Activated CD4-positive, alpha-beta T cell treated with anti-CD3 and anti-CD28 coated beads for 36 hours (primary cell): ENCODE results near the gene STK39. TPM values are rescaled to one million over a fixed set of nuclear protein-coding genes. Genes with fewer than 3 reads are reported as not detected.

Source experiments
- ATAC-seq: fragments of 200-7000 bp; cut with Tn5 transposase; one replicate; pipeline ENCODE4 v1.10.0; 2021; ENCODE audit warnings: mild to moderate bottlenecking, moderate library complexity
- CTCF ChIA-PET: fragments of 350-600 bp; sonication (Branson Sonifier 250); formaldehyde crosslinking; loops from one replicate; lab custom pipeline; 2021; ENCODE audit warnings: antibody characterized with exemption; lab: Charles Lee
- POLR2A ChIA-PET: fragments of 350-600 bp; sonication (Branson Sonifier 250); formaldehyde crosslinking; loops from one replicate; lab custom pipeline; 2021; ENCODE audit warnings: antibody characterized with exemption, inconsistent platforms; lab: Charles Lee
- DNase-seq: peaks from one replicate; pipeline ENCODE4 v3.0.0-alpha.2; 2020
- H3K27ac Mint-ChIP-seq: one replicate; pipeline ENCODE4 v1.8.0; 2021; ENCODE audit warnings: mixed read lengths
- H3K27me3 Mint-ChIP-seq: one replicate; pipeline ENCODE4 v1.8.0; 2021; ENCODE audit warnings: mixed read lengths
- H3K36me3 Mint-ChIP-seq: one replicate; pipeline ENCODE4 v1.8.0; 2021; ENCODE audit warnings: low read depth, mixed read lengths
- H3K4me1 Mint-ChIP-seq: one replicate; pipeline ENCODE4 v1.8.0; 2021; ENCODE audit warnings: mixed read lengths
- H3K4me3 Mint-ChIP-seq: one replicate; pipeline ENCODE4 v1.8.0; 2021; ENCODE audit warnings: mild to moderate bottlenecking, moderate library complexity, mixed read lengths
- H3K9me3 Mint-ChIP-seq: one replicate; pipeline ENCODE4 v1.8.0; 2021; ENCODE audit warnings: low read depth, mixed read lengths
- intact Hi-C, 2 experiments: fragments of 100-400 bp; cut with DNase I in 1 of 2; cut with micrococcal nuclease in 1 of 2; formaldehyde crosslinking; loops; one replicate each; pipeline versions ENCODE4 v1.14.2 to v1.15.1; 2022 to 2024; cut with DNase I, micrococcal nuclease
- total RNA-seq, 2 experiments: library from RNA; stranded (reverse); gene quantifications; one replicate each; pipeline ENCODE4 v1.2.3, GENCODE V29; 2021

STK39 gene
- total RNA-seq, 2 experiments from 2014 or later: 42.1 to 44.5 TPM

DNA sequence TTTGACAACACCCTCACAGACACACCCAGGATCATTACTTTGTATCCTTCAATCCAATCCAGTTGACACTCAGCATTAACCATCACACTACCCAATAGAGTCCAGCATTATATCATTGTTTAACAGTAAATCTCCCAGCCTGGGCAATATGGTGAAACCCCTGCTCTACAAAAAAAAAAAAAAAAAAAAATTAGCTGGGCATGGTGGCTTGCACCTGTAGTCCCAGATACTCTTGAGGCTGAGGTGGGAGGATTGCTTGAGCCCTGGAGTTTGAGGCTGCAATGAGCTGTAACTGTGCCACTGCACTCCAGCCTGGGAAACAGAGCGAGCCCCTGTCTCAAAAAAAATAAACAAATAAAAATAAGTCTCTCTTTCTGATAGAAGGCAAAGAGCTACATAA is 304.0 kb downstream of the STK39 start:
- no peaks in the 10 kb centered on the region for H3K9me3 Mint-ChIP-seq
- peaks cover 6% of the 10 kb centered on the region for H3K27me3 Mint-ChIP-seq
- intact Hi-C loops: no loop called here
- ChIA-PET POLR2A (no interaction called here), CTCF (no interaction called here)
- no peaks in the 10 kb centered on the region for H3K4me1 Mint-ChIP-seq
- no peak overlapping the region for H3K4me3 Mint-ChIP-seq
- ATAC-seq (no peak), DNase-seq (no peak)
- no peak overlapping the region for H3K27ac Mint-ChIP-seq
- no peaks in the 10 kb centered on the region for H3K36me3 Mint-ChIP-seq

DNA sequence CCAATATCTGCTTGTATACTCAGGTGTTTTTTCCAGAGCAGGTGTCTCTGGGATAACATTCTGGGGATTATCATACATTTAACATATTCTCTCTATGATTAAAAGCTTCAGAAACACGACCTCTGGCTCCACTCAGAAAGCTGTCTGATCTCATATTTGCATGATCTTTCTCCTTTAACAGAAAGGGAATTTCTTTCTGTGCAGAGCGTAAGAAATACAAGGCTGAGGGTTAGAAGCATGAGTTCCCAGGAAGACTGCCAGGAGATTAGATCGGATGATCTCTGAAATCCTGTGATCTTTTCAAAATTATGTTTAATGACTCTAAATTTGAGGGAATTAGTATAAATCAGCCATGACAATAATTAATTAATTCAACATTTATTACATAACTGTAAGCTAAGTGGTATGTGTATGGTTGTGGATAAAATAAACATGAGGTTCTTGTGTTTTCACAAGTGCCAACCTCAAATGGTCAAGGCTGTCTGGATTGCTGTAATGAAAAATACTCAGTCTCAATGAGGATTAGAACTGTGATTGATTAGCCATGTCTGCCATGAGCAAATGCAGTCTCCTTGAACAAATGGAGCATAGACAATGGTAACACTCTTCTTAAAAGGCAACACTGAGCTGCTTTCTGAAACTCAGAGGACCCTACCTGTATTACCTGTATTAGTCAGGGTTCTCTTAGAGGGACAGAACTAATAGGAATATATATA is 304.9 kb downstream of the STK39 start:
- H3K27me3 Mint-ChIP-seq: peaks cover 6% of the 10 kb centered on the region

DNA sequence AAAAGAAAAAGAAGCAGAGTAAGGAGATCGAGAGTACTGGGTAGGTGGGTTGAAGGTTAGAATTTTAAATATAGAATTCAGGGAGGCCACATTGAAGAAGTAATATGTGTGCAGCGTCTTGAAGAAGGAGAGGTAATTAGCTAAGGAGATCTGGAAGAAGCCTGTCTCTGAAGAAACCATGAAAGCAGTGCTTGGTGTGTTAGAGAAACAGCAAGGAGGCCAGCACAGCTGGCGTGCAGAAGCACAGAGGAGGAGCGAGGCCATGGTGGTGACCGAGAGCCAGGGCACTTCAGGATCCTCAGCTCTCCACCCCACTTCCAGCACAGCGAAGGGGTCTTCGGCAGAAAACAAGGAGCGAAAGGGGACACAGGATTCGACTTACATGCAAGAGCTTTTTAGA is 305.8 kb downstream of the STK39 start:
- peaks cover 6% of the 10 kb centered on the region for H3K27me3 Mint-ChIP-seq
- H3K36me3 Mint-ChIP-seq: no peaks in the 10 kb centered on the region
- intact Hi-C loops: no loop called here
- ChIA-PET POLR2A (no interaction called here), CTCF (no interaction called here)
- no peak overlapping the region for H3K27ac Mint-ChIP-seq
- H3K9me3 Mint-ChIP-seq: no peaks in the 10 kb centered on the region
- no peaks in the 10 kb centered on the region for H3K4me1 Mint-ChIP-seq
- DNase-seq (no peak), ATAC-seq (no peak)
- H3K4me3 Mint-ChIP-seq: no peak overlapping the region

More for the DNA sequence above, 304.9 kb downstream of the STK39 start:
- Mint-ChIP-seq H3K9me3 (no peaks in the 10 kb centered on the region), H3K36me3 (no peaks in the 10 kb centered on the region), H3K4me1 (no peaks in the 10 kb centered on the region), H3K27ac (no peak overlapping the region), H3K4me3 (no peak overlapping the region)
- ATAC-seq: no peak
- ChIA-PET CTCF (no interaction called here), POLR2A (no interaction called here)
- intact Hi-C loops: no loop called here
- DNase-seq: no peak

DNA sequence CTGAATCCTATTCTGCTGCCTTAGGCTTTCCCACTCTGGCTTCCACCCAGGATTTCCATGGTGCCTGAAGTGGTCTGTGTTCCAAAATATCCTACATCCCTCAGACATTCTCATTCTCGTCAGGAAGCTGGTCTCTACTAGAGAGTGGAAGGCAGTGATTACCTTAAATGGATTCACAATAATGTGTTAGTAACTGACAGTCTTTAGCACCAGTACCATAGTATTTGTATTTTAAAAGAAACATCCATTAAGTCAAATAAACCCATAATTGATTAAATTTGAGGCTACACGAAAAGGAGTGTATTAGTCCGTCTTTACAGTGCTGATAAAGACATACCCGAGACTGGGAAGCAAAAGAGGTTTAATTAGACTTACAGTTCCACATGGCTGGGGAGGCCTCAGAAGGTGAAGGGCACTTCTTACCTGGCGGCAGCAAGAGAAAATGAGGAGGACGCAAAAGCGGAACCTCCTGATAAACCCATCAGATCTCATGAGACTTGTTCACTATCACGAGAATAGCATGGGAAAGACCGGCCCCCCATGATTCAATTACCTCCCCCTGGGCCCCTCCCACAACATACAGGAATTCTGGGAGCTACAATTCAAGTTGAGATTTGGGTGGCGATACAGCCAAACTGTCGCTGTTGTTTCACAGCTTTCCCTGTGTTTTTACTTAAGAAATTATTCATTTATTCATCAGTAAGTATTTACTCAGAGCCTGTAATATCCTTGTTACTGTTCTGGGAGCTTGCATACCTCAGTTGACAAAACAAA is 306.5 kb downstream of the STK39 start:
- ChIA-PET POLR2A (no interaction called here), CTCF (interaction anchor here (0.7 kb wide), 1 partner anchor 178 kb away, joined by 3 read pairs; no protein-coding TSS in a partner anchor)
- intact Hi-C loops: no loop called here
- ATAC-seq: no peak
- no peaks in the 10 kb centered on the region for H3K36me3 Mint-ChIP-seq
- H3K4me1 Mint-ChIP-seq: no peaks in the 10 kb centered on the region
- H3K4me3 Mint-ChIP-seq: no peak overlapping the region
- peaks cover 6% of the 10 kb centered on the region for H3K27me3 Mint-ChIP-seq
- no peak for DNase-seq
- no peaks in the 10 kb centered on the region for H3K9me3 Mint-ChIP-seq
- H3K27ac Mint-ChIP-seq: no peak overlapping the region

DNA sequence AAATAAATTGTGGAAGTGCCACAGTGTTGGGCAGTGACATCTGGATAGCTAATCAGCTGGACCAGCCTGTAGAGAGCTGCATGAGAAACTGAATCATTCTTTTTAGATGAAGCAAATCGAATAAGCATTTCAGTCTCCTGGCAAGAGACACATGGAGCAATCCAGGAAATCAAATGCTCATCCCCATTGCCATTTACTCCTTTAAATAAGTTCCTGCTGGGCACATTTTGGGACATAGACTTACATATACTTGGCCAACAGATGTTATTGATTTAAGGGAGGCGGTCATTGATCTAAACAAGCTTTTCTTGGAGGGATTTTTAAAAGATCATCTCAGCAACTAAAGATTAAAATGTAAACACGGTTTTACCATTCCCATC is 307.1 kb downstream of the STK39 start:
- peaks cover 6% of the 10 kb centered on the region for H3K27me3 Mint-ChIP-seq
- ChIA-PET CTCF (interaction anchor here (0.7 kb wide), 1 partner anchor 178 kb away, joined by 3 read pairs; no protein-coding TSS in a partner anchor), POLR2A (no interaction called here)
- DNase-seq (no peak), ATAC-seq (no peak)
- H3K36me3 Mint-ChIP-seq: no peaks in the 10 kb centered on the region
- no peak overlapping the region for H3K4me3 Mint-ChIP-seq
- H3K4me1 Mint-ChIP-seq: no peaks in the 10 kb centered on the region
- H3K27ac Mint-ChIP-seq: no peak overlapping the region
- peaks cover 2% of the 10 kb centered on the region for H3K9me3 Mint-ChIP-seq
- intact Hi-C loops: no loop called here

DNA sequence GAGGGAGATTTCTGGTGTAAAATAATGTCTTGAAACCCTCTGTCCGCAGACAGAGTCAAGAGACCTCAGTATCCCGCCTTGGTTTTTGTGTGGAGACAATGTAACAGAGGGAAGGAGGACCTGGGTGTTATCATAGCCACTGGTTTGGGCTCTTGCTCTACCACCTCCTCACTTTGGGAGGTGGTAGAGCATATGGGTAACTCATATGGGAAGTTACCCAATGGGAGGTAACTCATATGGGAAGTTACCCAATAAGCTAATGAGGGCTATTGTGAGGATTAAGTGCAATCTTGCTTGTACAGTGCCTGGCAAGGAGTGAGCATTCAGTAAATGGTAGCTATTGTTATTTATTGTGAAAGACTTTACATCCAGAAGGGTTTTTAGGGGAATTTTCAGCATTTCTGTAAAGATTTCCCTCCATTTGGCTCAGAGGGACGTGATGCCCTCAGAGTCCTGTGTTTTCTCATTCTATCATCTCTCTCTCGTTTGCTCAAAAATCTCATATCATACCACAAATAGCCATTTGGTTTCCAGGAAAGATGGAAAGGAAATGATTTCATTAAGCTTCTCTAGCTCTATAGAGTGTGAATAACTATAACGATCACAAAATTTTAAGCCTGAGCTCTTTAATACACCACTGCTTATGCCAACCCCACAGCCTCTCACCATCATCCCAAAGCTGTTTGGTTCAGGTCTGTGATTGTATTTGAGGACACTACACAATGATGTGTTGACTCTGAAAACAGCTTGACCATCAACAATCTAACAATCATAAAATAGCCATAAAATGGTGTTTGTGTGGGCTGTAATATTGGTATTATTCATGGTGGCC is 307.7 kb downstream of the STK39 start:
- ChIA-PET CTCF (interaction anchor here (1.1 kb wide), 1 partner anchor 180 kb away, joined by 3 read pairs; no protein-coding TSS in a partner anchor), POLR2A (no interaction called here)
- no peak overlapping the region for H3K27ac Mint-ChIP-seq
- intact Hi-C loops: no loop called here
- peaks cover 2% of the 10 kb centered on the region for H3K9me3 Mint-ChIP-seq
- H3K36me3 Mint-ChIP-seq: no peaks in the 10 kb centered on the region
- no peaks in the 10 kb centered on the region for H3K4me1 Mint-ChIP-seq
- DNase-seq (no peak), ATAC-seq (no peak)
- H3K27me3 Mint-ChIP-seq: peaks cover 6% of the 10 kb centered on the region
- H3K4me3 Mint-ChIP-seq: no peak overlapping the region

DNA sequence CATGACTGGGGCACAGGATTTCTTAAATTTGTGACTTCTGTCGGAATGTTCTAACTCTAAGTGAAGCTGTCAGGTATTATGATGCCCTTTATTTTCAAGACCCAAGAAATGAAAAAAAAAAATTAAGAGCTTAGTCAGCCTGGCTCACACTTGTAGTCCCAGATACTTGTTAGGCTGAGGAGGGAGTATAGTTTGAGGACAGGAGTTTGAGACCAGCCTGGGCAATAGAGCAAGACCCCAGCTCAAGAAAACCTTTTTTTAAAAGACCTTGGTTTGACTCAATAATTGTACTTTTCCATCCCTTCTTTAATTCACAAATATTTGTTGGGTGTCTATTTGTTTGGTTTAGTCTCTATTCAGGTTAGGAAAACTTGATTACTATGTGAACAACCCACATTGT is 310.0 kb downstream of the STK39 start:
- intact Hi-C loops: no loop called here
- no peak for DNase-seq
- CTCF ChIA-PET: interaction anchor here (0.6 kb wide), 1 partner anchor 443 kb away, joined by 3 read pairs; no protein-coding TSS in a partner anchor
- Mint-ChIP-seq H3K4me1 (no peaks in the 10 kb centered on the region), H3K4me3 (no peak overlapping the region), H3K27me3 (peaks cover 6% of the 10 kb centered on the region), H3K27ac (no peak overlapping the region), H3K9me3 (peaks cover 2% of the 10 kb centered on the region), H3K36me3 (no peaks in the 10 kb centered on the region)
- POLR2A ChIA-PET: interaction anchor here (0.6 kb wide), 1 partner anchor 52 kb away, joined by 3 read pairs; no protein-coding TSS in a partner anchor
- ATAC-seq: no peak

DNA sequence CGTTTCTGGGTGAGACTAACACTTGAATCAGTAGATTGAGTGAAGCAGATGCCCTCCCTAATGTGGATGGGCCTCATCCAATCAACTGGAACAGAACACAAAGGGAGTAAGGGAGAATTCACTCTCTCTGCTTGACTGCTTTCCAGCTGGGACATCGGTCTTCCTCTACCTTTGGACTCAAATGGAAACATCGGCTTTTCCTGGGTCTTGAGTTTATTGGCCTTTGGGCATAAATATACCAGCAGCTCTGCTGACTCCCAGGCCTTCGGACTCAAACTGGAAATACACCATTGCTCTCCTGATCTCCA is 311.6 kb downstream of the STK39 start:
- Mint-ChIP-seq H3K9me3 (peaks cover 2% of the 10 kb centered on the region), H3K36me3 (no peaks in the 10 kb centered on the region), H3K27me3 (peaks cover 6% of the 10 kb centered on the region), H3K4me3 (no peak overlapping the region), H3K4me1 (no peaks in the 10 kb centered on the region), H3K27ac (no peak overlapping the region)
- no peak for ATAC-seq
- no peak for DNase-seq
- intact Hi-C loops: no loop called here
- ChIA-PET CTCF (no interaction called here), POLR2A (no interaction called here)

DNA sequence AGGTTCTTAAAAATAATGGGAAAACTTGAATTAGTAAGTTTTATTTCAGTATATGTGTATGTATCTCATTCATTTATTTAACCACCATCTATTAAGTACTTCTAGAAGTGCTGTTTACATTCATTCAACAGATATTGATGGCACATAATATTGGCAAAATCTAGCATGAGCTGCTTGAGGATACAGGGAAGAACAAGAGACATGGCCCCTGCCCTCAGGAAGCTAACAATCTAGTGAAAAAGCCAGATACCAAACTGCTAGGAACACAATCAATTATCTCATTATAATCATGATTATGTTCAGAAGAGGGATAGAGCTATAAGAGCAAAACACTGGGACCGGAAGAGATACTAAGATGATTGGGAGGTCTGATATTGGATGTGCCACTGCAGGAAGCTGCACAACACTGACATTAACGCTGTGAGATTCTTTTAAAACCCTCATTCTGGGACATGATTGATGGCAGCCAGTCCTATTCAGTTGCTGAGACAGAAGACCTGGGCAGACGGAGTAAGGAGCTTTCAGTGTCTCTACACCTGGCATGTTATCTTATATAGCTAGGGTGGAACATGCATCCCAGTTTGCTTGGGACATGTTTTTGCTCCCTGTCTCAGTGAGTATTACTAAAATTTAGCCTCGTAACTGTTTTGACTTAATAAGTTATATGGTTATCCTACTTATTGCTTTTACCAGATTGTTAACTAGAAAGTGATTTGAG is 314.1 kb downstream of the STK39 start:
- Mint-ChIP-seq H3K27me3 (peaks cover 3% of the 10 kb centered on the region), H3K4me1 (no peaks in the 10 kb centered on the region), H3K4me3 (no peak overlapping the region), H3K27ac (no peak overlapping the region), H3K36me3 (no peaks in the 10 kb centered on the region), H3K9me3 (peaks cover 2% of the 10 kb centered on the region)
- POLR2A ChIA-PET: interaction anchor here (0.6 kb wide), 1 partner anchor 664 kb away, joined by 4 read pairs; no protein-coding TSS in a partner anchor
- intact Hi-C loops: no loop called here
- CTCF ChIA-PET: no interaction called here
- DNase-seq (no peak), ATAC-seq (no peak)

DNA sequence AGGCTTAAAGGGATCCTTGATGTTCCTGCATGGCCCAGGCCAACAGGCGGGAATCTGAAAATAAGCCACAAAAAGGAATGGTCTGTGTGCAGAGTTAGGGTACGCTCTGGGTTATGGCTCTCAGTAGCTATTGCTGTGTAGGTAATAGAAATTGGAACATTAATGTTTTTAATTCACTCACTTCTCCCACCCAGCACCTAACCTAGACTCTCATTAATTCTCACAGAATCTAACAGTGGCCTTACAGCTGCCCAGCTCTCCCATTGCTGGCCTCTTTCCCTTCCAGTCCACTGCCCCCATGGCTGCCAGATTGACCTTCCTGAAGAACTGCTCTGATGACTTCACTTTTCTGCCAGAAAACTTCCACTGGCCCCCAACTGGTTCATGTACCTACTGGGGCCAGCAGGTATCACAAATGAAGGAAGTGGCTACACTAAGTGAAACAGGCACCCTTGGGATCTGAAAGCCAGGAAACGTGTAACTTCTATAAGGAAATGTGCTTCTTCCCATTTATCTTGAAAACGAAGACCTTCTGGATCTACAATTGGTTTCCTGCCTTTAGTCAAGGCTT is 315.2 kb downstream of the STK39 start:
- no peak for DNase-seq
- intact Hi-C loops: no loop called here
- Mint-ChIP-seq H3K36me3 (no peaks in the 10 kb centered on the region), H3K27me3 (peaks cover 3% of the 10 kb centered on the region), H3K27ac (no peak overlapping the region), H3K4me1 (no peaks in the 10 kb centered on the region), H3K4me3 (no peak overlapping the region), H3K9me3 (peaks cover 2% of the 10 kb centered on the region)
- ATAC-seq: no peak
- ChIA-PET CTCF (no interaction called here), POLR2A (no interaction called here)

DNA sequence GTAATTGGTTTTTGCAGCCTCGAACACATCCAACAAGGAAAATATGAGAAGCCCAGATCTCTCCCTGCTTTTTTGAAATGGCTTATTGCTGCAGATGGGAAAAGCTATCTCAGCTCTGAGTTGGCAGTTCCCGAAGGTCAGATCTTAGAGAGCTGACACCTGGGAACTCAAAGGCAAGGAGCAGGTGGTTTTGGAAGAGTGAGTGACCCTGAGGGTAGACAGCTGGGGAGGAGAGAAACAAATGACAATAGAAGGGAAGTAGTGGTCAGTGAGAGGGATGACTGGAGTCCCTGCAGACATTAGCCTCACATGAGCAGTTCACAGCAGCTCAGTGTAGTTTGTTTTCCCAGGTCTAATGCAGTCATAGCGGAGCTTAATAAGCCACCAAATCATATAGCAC is 317.9 kb downstream of the STK39 start:
- Mint-ChIP-seq H3K27me3 (peaks cover 5% of the 10 kb centered on the region), H3K36me3 (no peaks in the 10 kb centered on the region), H3K4me3 (no peak overlapping the region), H3K4me1 (no peaks in the 10 kb centered on the region), H3K9me3 (no peaks in the 10 kb centered on the region), H3K27ac (no peak overlapping the region)
- intact Hi-C loops: no loop called here
- CTCF ChIA-PET: interaction anchor here (0.8 kb wide), 1 partner anchor 78 kb away, joined by 3 read pairs; no protein-coding TSS in a partner anchor
- ATAC-seq (no peak), DNase-seq (no peak)
- POLR2A ChIA-PET: no interaction called here
